GM18526 (cell line): ENCODE results near the gene TMEM154.

Experiments used
- POLR2A ChIP-seq: IDR thresholded peaks from 3 replicates; pipeline ENCODE4 v1.6.1; 2011; ENCODE audit not compliant: insufficient read length; ENCODE audit errors: extremely low read depth

TMEM154 gene

DNA sequence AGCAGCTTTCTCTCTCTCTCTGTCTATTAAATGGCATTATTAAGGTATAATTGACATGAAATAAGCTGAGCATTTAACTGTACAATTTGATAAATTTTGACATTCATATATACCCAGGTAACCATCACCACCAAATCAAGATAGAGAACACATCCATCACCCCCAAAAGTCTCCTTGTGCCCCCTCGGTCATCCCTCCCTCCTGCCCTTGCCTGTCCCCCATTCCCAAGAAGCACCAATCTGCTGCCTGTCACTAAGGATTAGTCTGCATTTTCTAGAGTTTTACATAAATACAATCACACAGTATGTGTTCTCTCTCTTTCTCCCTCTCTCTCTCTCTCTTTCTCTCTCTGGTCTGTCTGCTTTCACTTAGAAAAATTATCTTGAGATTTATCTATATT lies 25.0 kb upstream of the TMEM154 start:
- TF ChIP-seq POLR2A, result no peak

- TF ChIP-seq POLR2A, result no peak
Observed at GRCh38 chr4:152700151-152700550, 20.4 kb upstream of the TMEM154 start.

- TF ChIP-seq POLR2A, result no peak
Observed at GRCh38 chr4:152699313-152699712, 19.5 kb upstream of the TMEM154 start.

GRCh38 chr4:152698089-152698499 lies 18.3 kb upstream of the TMEM154 start:
- no peak for TF ChIP-seq POLR2A

GRCh38 chr4:152697284-152698088 lies 17.7 kb upstream of the TMEM154 start:
- no peak for TF ChIP-seq POLR2A

DNA sequence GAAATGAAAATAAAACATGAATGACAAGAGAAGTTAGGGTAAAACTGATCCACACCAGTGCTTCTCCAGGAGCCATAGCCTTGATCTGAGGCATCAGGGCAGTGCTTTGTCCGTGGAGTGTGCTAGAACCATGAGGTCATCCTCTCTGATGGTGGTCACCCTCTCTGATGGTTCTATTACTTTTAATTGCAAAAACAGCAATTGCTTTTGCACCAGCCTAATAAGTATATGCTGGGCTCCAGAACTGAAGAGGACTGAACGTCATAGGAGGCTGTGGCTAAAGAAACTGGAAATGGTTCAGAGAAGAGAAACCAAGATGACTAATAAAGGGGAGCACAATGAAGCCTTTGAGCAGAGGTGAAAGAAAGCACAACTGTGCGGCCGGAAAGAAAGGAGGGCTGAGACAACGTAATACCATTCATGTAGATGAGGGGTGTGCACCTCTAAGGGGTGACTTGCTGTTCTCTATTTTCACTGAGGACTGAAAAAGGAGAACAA lies 17.0 kb upstream of the TMEM154 start:
- no peak for TF ChIP-seq POLR2A

- no peak for TF ChIP-seq POLR2A
Observed at GRCh38 chr4:152693871-152694270, 14.1 kb upstream of the TMEM154 start.

DNA sequence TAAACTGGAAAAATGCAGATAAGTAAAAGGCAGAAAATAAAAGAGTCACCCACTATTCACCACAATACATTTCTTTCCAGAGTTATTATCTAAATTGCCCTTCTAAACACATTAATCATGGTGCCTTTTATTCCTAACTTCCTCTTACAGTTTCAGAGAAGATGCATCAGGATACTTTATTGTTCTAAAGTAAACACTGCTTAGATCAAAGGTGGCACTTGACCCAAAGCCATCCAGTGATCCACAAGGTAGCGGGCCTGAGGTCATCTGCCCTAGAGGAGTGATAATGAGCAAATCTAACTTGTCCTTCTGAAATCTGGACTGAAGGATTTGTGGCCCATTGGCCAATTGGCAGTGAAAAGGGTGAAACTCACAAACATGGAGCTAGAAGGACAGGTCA lies 12.0 kb upstream of the TMEM154 start:
- no peak for TF ChIP-seq POLR2A

- TF ChIP-seq POLR2A, result no peak
Observed at GRCh38 chr4:152690706-152691651, 11.2 kb upstream of the TMEM154 start.

DNA sequence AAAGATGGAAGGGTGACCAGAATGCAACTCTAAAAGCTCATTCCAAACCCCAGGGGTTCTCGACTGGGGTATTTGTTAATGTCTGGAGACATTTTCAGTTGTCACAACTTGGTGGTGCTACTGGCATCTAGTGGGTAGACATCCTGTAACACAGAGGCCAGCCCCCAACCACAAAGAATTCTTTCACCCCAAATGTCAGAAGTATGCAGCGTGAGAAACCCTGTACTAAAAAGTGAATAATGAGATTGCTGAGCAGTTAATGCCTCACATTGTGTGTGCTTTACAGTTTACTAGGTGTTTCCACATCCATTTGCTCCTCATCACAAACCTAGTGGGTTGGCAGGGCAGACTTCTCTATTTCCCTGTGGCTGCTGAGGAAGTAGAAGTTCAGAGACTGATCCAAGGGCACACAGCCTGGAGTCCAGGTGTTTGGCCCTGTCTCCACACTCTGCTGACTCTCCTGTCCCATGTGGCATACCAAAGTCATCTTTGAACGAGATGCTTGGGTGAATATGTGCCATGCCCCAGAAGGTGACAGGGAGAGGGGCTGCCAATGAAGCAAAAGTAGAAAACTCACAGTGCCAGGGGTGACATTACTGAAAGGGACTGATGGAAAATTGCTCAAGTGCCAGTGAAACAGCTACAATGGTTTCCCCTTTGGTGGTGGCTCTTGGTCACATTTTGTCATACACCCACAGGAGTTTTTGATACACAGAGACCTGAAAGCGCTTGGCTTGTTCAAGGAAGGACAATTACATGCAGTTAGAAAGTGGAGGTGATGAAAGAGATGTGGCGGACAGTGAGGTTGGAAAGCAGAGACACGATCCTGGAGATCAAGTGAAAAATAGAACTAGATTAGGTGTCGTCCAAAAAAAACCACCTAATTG lies 10.1 kb upstream of the TMEM154 start:
- TF ChIP-seq POLR2A, result no peak

- no peak for TF ChIP-seq POLR2A
Observed at GRCh38 chr4:152687974-152688599, 8.3 kb upstream of the TMEM154 start.

GRCh38 chr4:152686452-152687013 lies 6.7 kb upstream of the TMEM154 start:
- TF ChIP-seq POLR2A, result no peak

- TF ChIP-seq POLR2A, result no peak
Observed at GRCh38 chr4:152684587-152684986, 4.8 kb upstream of the TMEM154 start.

GRCh38 chr4:152684007-152684406 lies 4.2 kb upstream of the TMEM154 start:
- no peak for TF ChIP-seq POLR2A

DNA sequence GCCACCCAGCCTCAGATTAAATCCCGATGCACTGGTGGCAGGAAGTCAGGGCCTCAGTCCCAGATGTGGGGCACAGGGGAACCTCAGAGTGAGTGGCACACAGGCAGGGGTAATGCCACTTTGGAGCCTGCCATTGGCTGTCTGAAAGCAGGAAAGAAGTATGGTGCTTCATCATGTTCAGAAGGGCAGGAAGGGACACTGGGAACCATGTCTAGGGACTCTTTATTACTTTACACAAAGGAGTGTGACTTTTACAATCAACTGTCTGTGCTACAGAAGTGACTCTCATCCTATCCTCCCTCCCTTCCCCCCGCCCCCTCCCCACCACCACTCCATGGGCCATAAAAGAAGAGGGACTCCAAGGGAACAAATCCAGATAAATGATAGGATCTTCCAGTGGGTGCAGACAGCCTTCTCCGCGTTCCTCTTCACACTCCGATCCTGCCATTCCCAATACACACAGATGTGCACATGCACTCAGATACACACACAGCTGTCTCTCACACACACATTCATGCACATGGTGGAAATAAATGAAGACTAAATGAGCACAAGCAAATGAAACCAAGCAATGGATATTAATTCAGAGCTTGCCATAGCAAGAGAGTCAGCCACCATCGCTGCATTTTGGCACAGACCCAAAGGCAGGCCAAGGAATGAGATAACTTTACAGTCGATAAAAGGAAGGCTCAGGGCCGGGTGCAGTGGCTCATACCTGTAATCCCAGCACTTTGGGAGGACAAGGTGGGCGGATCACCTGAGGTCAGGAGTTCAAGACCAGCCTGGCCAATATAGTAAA lies 2.5 kb upstream of the TMEM154 start:
- no peak for TF ChIP-seq POLR2A
